HG03066 (cell line): Measurements from ENCODE around the gene IL12RB1.
"Not testable (repeated sequence)": the region's sequence is repeated elsewhere in the genome, so short reads cannot be mapped to it uniquely, and the experiment has no call there.

ENCODE experiments used
- ATAC-seq: cut with Tn5 transposase; IDR thresholded peaks from one replicate; pipeline ENCODE4 v1.9.1; 2021; ENCODE audit warnings: low read depth; ENCODE audit not compliant: unreplicated experiment

The IL12RB1 gene

GRCh38 chr19:18053576-18054219 is 33.0 kb downstream of the IL12RB1 start:
- no peak for ATAC-seq

- no peak for ATAC-seq
Observed at GRCh38 chr19:18051887-18052286, 34.8 kb downstream of the IL12RB1 start.

GRCh38 chr19:18049385-18049784 is 37.3 kb downstream of the IL12RB1 start:
- ATAC-seq: no peak

GRCh38 chr19:18046059-18046718 is 40.5 kb downstream of the IL12RB1 start:
- ATAC-seq: no peak

- no peak for ATAC-seq
Observed at GRCh38 chr19:18045307-18046050, 41.3 kb downstream of the IL12RB1 start.

- ATAC-seq: peak; percentile 96
Observed at GRCh38 chr19:18044825-18045304, 41.9 kb downstream of the IL12RB1 start.

GRCh38 chr19:18043676-18044075 is 43.1 kb downstream of the IL12RB1 start:
- no peak for ATAC-seq

- no peak for ATAC-seq
Observed at GRCh38 chr19:18041054-18041453, 45.7 kb downstream of the IL12RB1 start.

- not testable (repeated sequence) for ATAC-seq
Observed at GRCh38 chr19:18032102-18032501, 54.6 kb downstream of the IL12RB1 start.

- not testable (repeated sequence) for ATAC-seq
Observed at GRCh38 chr19:18031401-18031800, 55.3 kb downstream of the IL12RB1 start.

- ATAC-seq: no peak
Observed at GRCh38 chr19:18029617-18030338, 57.0 kb downstream of the IL12RB1 start.

GRCh38 chr19:18027151-18027550 is 59.6 kb downstream of the IL12RB1 start:
- ATAC-seq: no peak

- no peak for ATAC-seq
Observed at GRCh38 chr19:18023622-18024251, 63.0 kb downstream of the IL12RB1 start.

GRCh38 chr19:18021121-18021755 is 65.5 kb downstream of the IL12RB1 start:
- no peak for ATAC-seq

- ATAC-seq: no peak
Observed at GRCh38 chr19:18020212-18021085, 66.3 kb downstream of the IL12RB1 start.

GRCh38 chr19:18017275-18018083 is 69.3 kb downstream of the IL12RB1 start:
- ATAC-seq: no peak

GRCh38 chr19:18016209-18016910 is 70.4 kb downstream of the IL12RB1 start:
- ATAC-seq: no peak

GRCh38 chr19:18014197-18014596 is 72.5 kb downstream of the IL12RB1 start:
- no peak for ATAC-seq
